Pancreas (tissue), 10 donors: ENCODE measurements around the gene RRP9. TPM values are rescaled to one million over a fixed set of nuclear protein-coding genes. Genes with fewer than 3 reads are reported as not detected.

Experiments
- ATAC-seq, 4 donors: fragments of 200-7000 bp; cut with Tn5 transposase; one replicate each; pipeline versions ENCODE4 v1.8.0 to v1.9.1; 2020; ENCODE audit warnings: mild to moderate bottlenecking in 4 of 4, moderate library complexity in 4 of 4
- DNase-seq, 6 donors: peaks; one replicate each; pipeline ENCODE4 v3.0.0-alpha.2; 2020
- FAIRE-seq: peaks from 2 replicates; lab custom pipeline; 2012; peaks lifted over from hg19 to GRCh38; lab: Jason Lieb, UNC
- H3K27ac ChIP-seq, 4 donors: fragments of 200-600 bp; sonication (generic); 1 replicate in 3 of 4; 2 replicates in 1 of 4; pipeline versions ENCODE4 v1.5.0 to v1.8.0; 2020
- H3K27me3 ChIP-seq, 4 donors: fragments of 200-600 bp; one replicate each; pipeline ENCODE4 v1.8.0; 2021
- H3K36me3 ChIP-seq, 3 donors: fragments of 200-600 bp; sonication (generic) in 1 of 3; one replicate each; pipeline versions ENCODE4 v1.5.0 to v1.8.0; 2020 to 2021
- H3K4me1 ChIP-seq, 3 donors: fragments of 200-600 bp; one replicate each; pipeline ENCODE4 v1.8.0; 2021
- H3K4me3 ChIP-seq, 4 donors: fragments of 200-600 bp; sonication (generic) in 2 of 4; one replicate each; pipeline versions ENCODE4 v1.5.0 to v1.8.0; 2020 to 2021
- H3K9me3 ChIP-seq, 4 donors: fragments of 200-600 bp; one replicate each; pipeline ENCODE4 v1.8.0; 2021
- WGBS, 2 donors: extraction: QIAGEN DNeasy Blood & Tissue Kit; methylation state at CpG; one replicate each; pipeline ENCODE4 v1.1.7; 2013; 5-methylcytosine and 5-hydroxymethylcytosine counted together
- intact Hi-C, 3 donors: fragments of 100-400 bp; cut with DNase I; formaldehyde crosslinking; loops; one replicate each; pipeline versions ENCODE4 v1.11.1 to v1.14.2; 2022
- polyA plus RNA-seq, 2 donors: library from polyadenylated mRNA; stranded (reverse); fragments of 200-250 nt; gene quantifications; one replicate each; pipeline ENCODE4 v1.2.3, GENCODE V29; 2013
- total RNA-seq, 6 donors: library from RNA; stranded (reverse); fragmentation: NEBNext Ultra II Directional in 4 of 6; extraction: Animal tissue kit (Norgen Biotek cat#: 25700) in 4 of 6; gene quantifications; one replicate each; pipeline versions ENCODE4 v1.2.1 to v1.2.4, GENCODE V29; 2021 to 2023
- TF ChIP-seq, protein P1 (sequence below), 4 donors: fragments of 200-600 bp; sonication (generic) in 3 of 4; IDR thresholded peaks; one replicate each; pipeline versions ENCODE4 v1.5.0 to v1.8.0; 2021; ENCODE audit warnings: antibody characterized with exemption in 4 of 4
- donor health status: healthy with polysubstance abuse.
- donor health status: DM: no; HTN: no; CAD: no; lungs with moderate emphysema.
- donor health status: DM: no; HTN: no; CAD: no.
- donor health status: control.
- donor health status: control.
- donor health status: Bipolar disorder and iron deficiency.
- donor health status: DM: yes; HTN: yes; CAD: no.
- donor health status: DM: no; HTN: no; CAD: no.
- donor health status: DM: no; HTN: no; CAD: no.
- donor health status: DM: yes; HTN: yes; CAD: no.

RRP9 gene
- total and polyA plus RNA-seq, 8 donors, result 3.8 to 13.8 (median 7.9) TPM

DNA sequence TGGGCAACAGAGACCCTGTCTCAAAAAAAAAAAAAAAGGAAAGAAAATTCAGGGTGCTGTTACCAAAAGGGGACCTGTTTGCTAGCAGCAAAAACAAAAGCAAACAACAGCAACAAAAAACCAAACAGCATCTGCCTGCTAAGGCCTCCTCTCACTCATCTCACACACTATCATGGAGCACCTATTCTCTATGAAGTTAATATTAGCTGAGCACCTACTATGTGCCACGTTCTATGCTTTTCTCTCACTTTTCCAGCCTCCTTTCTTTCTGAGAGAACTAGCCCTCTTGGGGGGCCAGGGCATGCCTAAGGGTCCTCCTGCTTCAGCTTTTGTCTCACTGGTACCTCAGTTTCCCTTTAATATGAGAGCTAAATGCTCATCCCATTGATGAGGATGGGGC is 13.0 kb upstream of the RRP9 start:
- intact Hi-C loops, result no loop called here
- no peaks in the 10 kb centered on the region for H3K9me3 ChIP-seq
- peaks cover 0 to 5% (median 0%) of the 10 kb centered on the region in 3 donors for H3K4me1 ChIP-seq
- TF ChIP-seq, protein P1, sequence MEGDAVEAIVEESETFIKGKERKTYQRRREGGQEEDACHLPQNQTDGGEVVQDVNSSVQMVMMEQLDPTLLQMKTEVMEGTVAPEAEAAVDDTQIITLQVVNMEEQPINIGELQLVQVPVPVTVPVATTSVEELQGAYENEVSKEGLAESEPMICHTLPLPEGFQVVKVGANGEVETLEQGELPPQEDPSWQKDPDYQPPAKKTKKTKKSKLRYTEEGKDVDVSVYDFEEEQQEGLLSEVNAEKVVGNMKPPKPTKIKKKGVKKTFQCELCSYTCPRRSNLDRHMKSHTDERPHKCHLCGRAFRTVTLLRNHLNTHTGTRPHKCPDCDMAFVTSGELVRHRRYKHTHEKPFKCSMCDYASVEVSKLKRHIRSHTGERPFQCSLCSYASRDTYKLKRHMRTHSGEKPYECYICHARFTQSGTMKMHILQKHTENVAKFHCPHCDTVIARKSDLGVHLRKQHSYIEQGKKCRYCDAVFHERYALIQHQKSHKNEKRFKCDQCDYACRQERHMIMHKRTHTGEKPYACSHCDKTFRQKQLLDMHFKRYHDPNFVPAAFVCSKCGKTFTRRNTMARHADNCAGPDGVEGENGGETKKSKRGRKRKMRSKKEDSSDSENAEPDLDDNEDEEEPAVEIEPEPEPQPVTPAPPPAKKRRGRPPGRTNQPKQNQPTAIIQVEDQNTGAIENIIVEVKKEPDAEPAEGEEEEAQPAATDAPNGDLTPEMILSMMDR (IDR thresholded peaks at IDR 0.05), result no peak
- no peak for DNase-seq
- H3K36me3 ChIP-seq, result no peaks in the 10 kb centered on the region
- H3K27me3 ChIP-seq, result no peaks in the 10 kb centered on the region
- H3K27ac ChIP-seq, result no peak overlapping the region
- ATAC-seq, result no peak
- no peak for FAIRE-seq
- WGBS, 2 donors, result 39 to 58% methylated on average over 1 of the region's 1 CpG
- no peak overlapping the region for H3K4me3 ChIP-seq

DNA sequence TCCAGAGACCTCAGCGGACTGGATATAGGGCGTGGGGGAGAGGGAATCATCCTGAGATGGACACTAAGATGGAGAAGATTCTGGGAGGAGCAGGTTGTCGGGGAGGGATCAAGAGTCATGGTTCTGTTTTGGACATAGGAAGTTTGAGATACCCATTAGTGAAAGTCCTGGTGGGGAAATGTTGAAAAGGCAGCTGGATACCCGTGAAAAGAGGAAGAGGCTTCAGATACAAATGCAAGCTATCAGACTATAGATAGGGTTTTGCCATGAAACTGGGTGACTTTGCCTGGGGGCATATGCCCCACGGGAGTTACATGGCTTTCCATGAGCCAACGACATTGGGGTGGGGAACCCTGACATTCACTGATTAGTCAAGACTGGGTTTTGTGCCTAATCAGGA is 12.4 kb upstream of the RRP9 start:
- FAIRE-seq, result no peak
- TF ChIP-seq, protein P1 (IDR thresholded peaks at IDR 0.05), result no peak
- no peak for ATAC-seq
- no peaks in the 10 kb centered on the region for H3K9me3 ChIP-seq
- H3K27me3 ChIP-seq, result no peaks in the 10 kb centered on the region
- no peaks in the 10 kb centered on the region for H3K36me3 ChIP-seq
- DNase-seq, result no peak
- 73 to 82% methylated on average over 6 of the region's 6 CpGs for WGBS, 2 donors
- H3K4me1 ChIP-seq, result peaks cover 0 to 5% (median 0%) of the 10 kb centered on the region in 3 donors
- H3K27ac ChIP-seq, result no peak overlapping the region
- intact Hi-C loops, result no loop called here
- no peak overlapping the region for H3K4me3 ChIP-seq

DNA sequence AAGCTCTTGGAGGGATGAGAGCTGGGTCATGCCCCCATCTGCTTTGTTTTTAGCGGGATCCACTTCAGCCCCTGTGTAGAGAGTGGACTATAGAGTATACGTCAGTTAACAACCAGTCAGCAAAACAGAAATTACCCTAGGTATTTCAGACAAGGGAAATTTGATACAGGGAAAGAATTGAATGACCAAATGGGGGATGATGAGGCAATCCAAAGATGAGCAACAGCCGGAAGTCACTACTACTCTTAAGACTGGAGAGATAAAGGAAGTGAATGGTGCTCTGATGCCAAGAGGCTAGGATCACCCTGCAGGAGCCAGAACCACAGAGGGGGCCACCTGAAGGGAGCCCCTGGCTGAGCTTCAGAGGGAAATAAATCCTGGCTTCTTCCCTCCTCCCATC is 11.7 kb upstream of the RRP9 start:
- no peak for FAIRE-seq
- no peak for ATAC-seq
- no peak overlapping the region for H3K27ac ChIP-seq

DNA sequence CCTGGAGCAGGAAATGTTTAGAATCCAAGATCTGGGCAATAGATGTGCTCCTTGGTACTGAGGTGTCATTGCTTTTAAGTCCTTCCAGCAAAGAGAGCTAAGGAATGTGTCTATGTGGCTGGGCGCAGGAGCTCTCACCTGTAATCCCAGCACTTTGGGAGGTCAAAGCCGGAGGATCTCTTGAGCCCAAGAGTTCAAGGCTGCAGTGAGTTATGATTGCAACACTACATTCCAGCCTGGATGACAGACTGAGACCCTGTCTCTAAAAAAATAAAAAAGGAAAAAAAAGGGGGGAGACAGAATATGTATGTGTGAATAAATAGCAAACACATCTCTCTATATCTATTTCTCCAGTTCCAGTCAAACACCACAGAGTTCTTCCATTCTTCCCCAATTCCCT is 9.2 kb upstream of the RRP9 start:
- Histone ChIP-seq H3K4me3 (no peak overlapping the region), H3K27ac (no peak overlapping the region), H3K36me3 (no peaks in the 10 kb centered on the region), H3K9me3 (no peaks in the 10 kb centered on the region), H3K27me3 (no peaks in the 10 kb centered on the region), H3K4me1 (no peaks in the 10 kb centered on the region)
- ATAC-seq, result no peak
- FAIRE-seq, result no peak
- TF ChIP-seq, protein P1 (IDR thresholded peaks at IDR 0.05), result no peak
- intact Hi-C loops, result no loop called here
- 76 to 82% methylated on average over 2 of the region's 2 CpGs for WGBS, 2 donors
- no peak for DNase-seq

More for the DNA sequence above, 11.7 kb upstream of the RRP9 start:
- Histone ChIP-seq H3K4me3 (no peak overlapping the region), H3K9me3 (no peaks in the 10 kb centered on the region), H3K27me3 (no peaks in the 10 kb centered on the region), H3K4me1 (peaks cover 0 to 5% (median 0%) of the 10 kb centered on the region in 3 donors), H3K36me3 (no peaks in the 10 kb centered on the region)
- DNase-seq, result peak in 1 of 6 donors; percentile 2
- 80 to 86% methylated on average over 3 of the region's 3 CpGs for WGBS, 2 donors
- TF ChIP-seq, protein P1 (IDR thresholded peaks at IDR 0.05), result no peak
- intact Hi-C loops, result no loop called here

DNA sequence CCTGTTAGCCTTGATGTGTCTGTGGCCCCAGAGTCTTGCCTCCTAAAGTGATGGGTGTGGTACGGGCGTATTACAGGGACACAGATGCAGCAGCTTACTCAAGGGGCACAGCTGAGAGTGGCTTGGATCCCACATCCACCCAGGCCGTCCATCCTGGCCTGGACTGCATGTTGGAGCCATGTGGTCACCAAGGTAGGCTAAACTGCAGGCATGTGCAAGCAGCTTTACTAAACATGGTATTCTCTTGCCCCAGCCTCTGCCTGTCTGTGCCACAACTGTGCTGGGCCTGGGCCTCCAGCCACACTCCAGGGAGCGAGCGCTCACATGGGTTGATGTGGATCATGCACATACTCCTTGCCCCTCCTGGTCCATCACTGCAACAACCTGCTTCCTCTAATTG is 7.4 kb upstream of the RRP9 start:
- Histone ChIP-seq H3K36me3 (no peaks in the 10 kb centered on the region), H3K27ac (no peak overlapping the region), H3K4me1 (no peaks in the 10 kb centered on the region), H3K4me3 (no peak overlapping the region), H3K27me3 (no peaks in the 10 kb centered on the region), H3K9me3 (no peaks in the 10 kb centered on the region)
- 86 to 95% methylated on average over 5 of the region's 5 CpGs for WGBS, 2 donors
- TF ChIP-seq, protein P1 (IDR thresholded peaks at IDR 0.05), result no peak
- intact Hi-C loops, result loop anchor here in 1 of 3 donors (10.0 kb wide), 1 partner anchor 176 kb away; no protein-coding TSS in a partner anchor
- DNase-seq, result peak in 1 of 6 donors; percentile 30
- ATAC-seq, result no peak
- no peak for FAIRE-seq
